ENCODE data around the gene PTPRN2.

The PTPRN2 gene

DNA sequence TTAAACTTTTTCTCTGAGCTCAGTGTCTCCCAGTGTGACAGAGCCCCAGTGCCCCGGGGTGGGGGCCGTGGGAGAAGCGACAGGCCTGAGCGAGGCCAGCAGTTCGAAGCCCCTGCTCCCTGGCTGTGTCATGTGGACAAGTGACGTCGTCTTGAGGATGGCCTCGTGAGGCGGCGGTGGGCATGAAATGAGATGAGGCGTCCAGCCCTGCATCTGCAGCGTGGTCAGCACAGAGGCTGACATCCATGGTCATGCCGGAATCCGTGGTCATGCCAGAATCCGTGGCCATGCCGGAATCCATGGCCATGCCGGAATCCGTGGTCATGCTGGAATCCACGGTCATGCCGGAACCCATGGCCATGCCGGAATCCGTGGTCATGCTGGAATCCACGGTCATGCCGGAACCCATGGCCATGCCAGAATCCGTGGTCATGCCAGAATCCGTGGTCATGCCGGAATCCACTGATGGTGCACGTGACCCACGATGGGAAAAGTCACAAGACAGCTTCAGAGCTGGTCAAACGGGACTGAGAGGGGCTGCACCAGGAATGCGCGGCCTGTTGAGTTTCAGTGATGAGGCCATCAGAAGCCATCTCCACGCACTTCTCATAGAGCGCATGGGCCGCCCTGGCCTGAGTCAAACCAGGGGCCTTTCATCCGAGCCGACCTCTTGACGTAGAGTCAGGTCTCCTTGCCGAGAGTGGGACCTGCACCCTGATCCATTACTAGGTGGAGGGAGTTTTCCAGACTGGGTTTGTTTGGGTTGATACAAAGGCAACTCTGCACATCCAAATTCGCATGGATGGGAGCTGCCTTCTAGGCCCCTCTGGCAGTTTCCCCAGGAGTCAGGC, 342.5 kb downstream of the PTPRN2 start:
- Mint-ChIP-seq H3K4me3 (no peak overlapping the region), H3K27ac (no peak overlapping the region), H3K27me3 (no peaks in the 10 kb centered on the region)

DNA sequence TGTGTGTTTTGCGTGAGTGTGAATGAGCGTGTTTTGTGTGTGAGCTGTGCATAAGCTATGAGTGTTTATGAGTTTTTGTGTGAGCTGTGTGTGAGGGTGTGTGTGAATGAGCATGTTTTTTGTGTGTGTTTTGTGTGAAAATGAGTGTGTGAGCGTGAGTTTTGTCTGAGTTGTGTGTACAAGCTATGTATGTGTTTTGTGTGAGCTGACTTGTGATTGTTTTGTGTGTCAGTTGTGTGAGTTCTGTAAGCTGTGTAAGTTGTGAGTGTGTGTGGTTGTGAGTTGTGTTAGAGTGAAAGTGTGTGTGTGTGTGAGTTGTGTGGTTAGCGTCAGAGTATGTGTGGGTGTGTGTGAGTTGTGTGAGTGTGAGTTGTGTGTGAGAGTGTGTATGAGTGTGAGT, 343.2 kb downstream of the PTPRN2 start:
- H3K27me3 Mint-ChIP-seq = no peaks in the 10 kb centered on the region
- H3K9me3 Mint-ChIP-seq = peaks cover 2% of the 10 kb centered on the region
- no peak overlapping the region for H3K4me3 Mint-ChIP-seq

More for the DNA sequence above, 342.5 kb downstream of the PTPRN2 start:
- Mint-ChIP-seq H3K36me3 (ENCODE audit: low read depth) (no peaks in the 10 kb centered on the region), H3K4me1 (ENCODE audit: low read depth) (no peaks in the 10 kb centered on the region), H3K9me3 (peaks cover 2% of the 10 kb centered on the region)

DNA sequence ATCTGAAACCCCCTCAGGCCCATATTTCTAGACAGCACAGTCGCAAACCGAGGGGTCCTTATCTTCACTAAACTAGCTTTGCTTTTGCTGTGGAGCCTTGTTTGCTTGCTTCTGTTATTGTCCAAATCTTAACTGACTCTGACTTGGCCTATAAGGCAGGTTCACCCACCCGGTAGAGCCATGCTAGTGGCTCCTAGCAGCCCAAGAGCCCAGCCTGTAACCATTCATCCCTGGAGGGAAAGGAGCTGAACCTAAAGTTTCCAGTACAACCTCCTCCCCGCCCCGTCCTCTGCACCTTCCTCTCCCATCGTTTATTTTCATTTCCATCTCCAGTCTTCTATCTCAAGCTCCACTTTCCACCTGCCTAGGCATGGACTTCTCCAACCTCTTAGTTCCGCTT, 345.7 kb downstream of the PTPRN2 start:
- H3K36me3 Mint-ChIP-seq (ENCODE audit: low read depth) = no peaks in the 10 kb centered on the region
- H3K27me3 Mint-ChIP-seq = no peaks in the 10 kb centered on the region
- no peaks in the 10 kb centered on the region for H3K4me1 Mint-ChIP-seq (ENCODE audit: low read depth)
- peaks cover 2% of the 10 kb centered on the region for H3K9me3 Mint-ChIP-seq
- no peak overlapping the region for H3K27ac Mint-ChIP-seq
- H3K4me3 Mint-ChIP-seq = no peak overlapping the region

More for the DNA sequence above, 343.2 kb downstream of the PTPRN2 start:
- Mint-ChIP-seq H3K4me1 (ENCODE audit: low read depth) (no peaks in the 10 kb centered on the region), H3K27ac (no peak overlapping the region), H3K36me3 (ENCODE audit: low read depth) (no peaks in the 10 kb centered on the region)

DNA sequence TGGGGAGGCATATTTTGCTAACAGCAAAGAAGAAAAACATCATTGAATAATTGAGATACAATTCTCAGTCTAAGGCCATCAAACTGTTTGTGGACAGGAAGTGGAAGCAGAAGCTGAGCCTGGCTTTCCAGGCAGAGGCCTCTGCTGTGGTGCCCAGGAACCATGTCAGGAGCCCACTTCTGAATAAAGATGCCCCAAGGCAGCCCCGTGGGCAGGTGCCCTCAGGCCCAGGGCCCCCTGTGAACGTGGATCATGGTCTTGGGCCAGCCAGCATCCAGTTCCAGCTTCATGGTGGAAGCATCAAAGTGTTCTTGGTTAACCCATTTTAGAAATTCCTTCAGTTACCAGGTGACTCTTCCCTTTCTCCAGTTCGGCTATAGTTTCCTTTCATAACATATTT, 346.8 kb downstream of the PTPRN2 start:
- H3K27me3 Mint-ChIP-seq = no peaks in the 10 kb centered on the region
- peaks cover 2% of the 10 kb centered on the region for H3K9me3 Mint-ChIP-seq
- no peaks in the 10 kb centered on the region for H3K4me1 Mint-ChIP-seq (ENCODE audit: low read depth)
- H3K27ac Mint-ChIP-seq = no peak overlapping the region
- no peaks in the 10 kb centered on the region for H3K36me3 Mint-ChIP-seq (ENCODE audit: low read depth)
- no peak overlapping the region for H3K4me3 Mint-ChIP-seq

DNA sequence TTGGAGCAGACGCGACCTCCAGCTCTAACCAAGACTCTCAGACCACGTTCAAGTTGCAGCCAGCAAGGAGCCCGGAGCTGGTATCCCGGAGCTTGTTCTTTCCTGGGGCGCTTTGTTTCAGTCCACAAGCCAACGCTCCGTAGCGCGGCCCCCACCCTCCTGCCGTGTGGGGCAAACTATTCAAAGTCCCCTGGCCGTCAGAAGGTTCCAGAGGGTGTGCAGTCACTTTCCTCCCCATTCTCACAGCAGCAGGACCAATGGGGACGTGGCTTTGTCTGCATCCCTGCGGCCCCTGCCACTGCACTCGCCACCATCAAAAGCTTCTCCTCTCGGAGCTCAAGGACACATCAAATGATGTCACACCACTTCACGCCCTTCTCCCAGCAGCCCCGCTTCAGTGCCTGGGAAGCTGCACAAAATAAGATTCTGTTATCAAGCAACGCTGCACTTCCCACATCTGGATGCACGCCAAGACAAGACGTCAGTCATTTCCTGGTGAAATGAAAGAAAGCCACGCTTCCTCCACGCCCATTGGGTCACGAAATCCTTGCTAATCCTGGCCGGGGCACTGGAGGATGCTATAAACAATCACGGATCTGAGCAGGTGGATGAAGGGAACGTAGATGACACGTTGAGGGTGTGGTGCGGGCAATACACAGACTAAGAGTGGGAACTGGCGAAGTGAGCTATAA, 348.2 kb downstream of the PTPRN2 start:
- H3K27me3 Mint-ChIP-seq = no peaks in the 10 kb centered on the region
- H3K36me3 Mint-ChIP-seq (ENCODE audit: low read depth) = no peaks in the 10 kb centered on the region
- no peak overlapping the region for H3K4me3 Mint-ChIP-seq
- H3K27ac Mint-ChIP-seq = no peak overlapping the region
- peaks cover 10% of the 10 kb centered on the region for H3K9me3 Mint-ChIP-seq
- no peaks in the 10 kb centered on the region for H3K4me1 Mint-ChIP-seq (ENCODE audit: low read depth)

DNA sequence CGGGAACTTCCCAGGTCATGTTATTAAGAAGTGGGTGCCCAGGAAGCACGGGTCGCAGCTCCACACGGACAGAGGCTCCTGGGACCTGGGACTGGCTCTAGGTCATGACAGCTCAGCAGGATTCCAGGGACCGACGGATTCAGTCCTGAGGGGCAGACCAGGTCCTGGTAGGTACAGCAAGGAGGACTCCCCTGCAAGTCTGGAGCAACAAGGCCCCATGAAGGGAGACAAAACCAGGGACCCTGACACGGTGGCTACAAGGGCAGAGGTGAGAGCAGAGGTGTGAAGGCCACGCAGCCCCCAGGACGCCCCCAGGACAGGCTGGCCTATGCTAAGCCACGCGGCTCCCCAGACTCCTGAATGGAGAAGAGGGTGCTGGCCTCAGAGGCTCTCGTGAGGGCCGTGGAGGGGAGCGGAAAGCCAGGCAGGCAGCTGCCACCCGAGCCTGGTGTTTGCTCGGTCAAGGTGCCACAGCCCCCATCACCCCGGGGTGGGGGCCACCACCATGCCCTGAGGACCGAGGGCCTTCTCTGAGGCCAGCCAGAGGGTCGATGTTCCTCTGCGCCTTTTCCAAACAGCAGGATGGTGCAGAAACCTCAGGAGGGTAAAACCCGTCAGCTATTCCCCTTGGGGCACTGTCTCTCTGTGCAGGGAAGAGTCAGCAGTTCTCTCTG, 348.9 kb downstream of the PTPRN2 start:
- no peaks in the 10 kb centered on the region for H3K36me3 Mint-ChIP-seq (ENCODE audit: low read depth)
- H3K4me1 Mint-ChIP-seq (ENCODE audit: low read depth) = no peaks in the 10 kb centered on the region
- peaks cover 17% of the 10 kb centered on the region for H3K9me3 Mint-ChIP-seq
- no peak overlapping the region for H3K27ac Mint-ChIP-seq
- H3K27me3 Mint-ChIP-seq = no peaks in the 10 kb centered on the region
- H3K4me3 Mint-ChIP-seq = no peak overlapping the region

DNA sequence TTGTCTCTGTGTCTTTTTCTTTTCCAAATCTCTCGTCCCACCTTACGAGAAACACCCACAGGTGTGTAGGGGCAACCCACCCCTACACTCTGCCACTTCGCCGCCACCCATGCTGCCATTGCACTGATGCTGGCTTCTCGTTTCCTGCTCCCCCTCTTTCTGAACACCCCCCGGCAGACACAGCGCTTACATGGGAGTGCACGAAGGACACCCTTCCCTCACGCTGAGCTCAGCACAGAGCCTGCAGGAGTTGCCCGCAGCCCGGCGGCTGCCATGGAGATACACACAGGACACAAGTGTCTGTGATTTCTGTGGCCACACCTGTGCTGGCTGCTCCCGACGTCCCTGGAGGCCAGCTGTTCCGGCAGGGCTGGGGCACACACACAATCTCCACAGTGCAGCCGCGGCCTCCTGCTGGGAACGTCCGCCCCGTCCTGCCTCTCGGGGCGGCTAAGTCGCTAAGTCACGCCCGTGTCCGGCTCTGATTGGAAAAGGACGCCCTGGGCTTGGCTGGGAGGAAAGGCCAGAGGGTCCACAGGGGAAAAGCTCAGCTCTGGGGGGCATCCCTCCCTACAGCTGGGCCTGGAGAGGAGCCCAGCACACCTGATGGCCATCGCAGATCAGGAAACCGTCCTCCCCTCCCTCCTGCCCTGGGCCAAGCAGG, 349.8 kb downstream of the PTPRN2 start:
- no peak overlapping the region for H3K4me3 Mint-ChIP-seq
- H3K9me3 Mint-ChIP-seq = peaks cover 21% of the 10 kb centered on the region
- H3K27me3 Mint-ChIP-seq = no peaks in the 10 kb centered on the region
- no peaks in the 10 kb centered on the region for H3K36me3 Mint-ChIP-seq (ENCODE audit: low read depth)
- no peaks in the 10 kb centered on the region for H3K4me1 Mint-ChIP-seq (ENCODE audit: low read depth)
- H3K27ac Mint-ChIP-seq = no peak overlapping the region

DNA sequence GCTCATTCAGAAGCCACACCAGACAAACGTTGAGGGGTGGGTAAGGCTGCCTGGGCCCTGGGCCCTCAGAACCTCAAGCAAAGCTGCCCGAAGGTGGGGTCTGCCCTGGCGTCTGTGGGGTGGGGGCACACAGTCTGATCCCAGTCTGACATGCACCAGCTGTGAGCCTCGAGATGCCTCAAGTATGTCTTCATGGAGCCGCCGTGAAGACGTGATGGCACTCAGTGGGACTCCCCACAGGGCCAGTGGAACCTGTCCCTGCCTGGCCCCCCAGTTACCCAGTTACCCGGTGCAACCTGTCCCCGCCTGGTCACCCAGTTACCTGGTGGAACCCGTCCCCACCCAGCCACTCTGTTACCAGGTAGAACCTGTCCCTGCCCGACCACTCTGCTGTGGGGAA, 351.2 kb downstream of the PTPRN2 start:
- Mint-ChIP-seq H3K4me1 (ENCODE audit: low read depth) (no peaks in the 10 kb centered on the region), H3K4me3 (no peak overlapping the region), H3K36me3 (ENCODE audit: low read depth) (no peaks in the 10 kb centered on the region), H3K27me3 (no peaks in the 10 kb centered on the region), H3K9me3 (peaks cover 25% of the 10 kb centered on the region), H3K27ac (no peak overlapping the region)

DNA sequence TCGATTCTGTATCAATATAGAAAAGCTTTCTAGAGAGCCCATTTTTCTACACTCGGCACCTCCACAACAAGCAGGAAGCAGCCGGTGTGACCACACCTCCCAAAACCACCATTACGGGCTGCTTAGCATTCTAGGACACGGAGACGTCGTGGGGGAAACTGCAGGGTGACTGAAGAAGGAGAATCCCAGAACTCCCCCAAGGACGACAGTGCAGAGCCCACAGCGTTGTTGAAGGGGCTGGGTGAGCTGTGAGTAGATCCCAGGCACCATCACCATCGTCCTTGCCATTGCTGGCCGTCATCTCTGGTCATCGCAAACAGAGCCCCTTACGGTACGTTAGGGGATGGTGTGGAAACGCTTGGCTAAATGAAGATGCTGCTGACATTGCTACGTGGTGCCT, 351.8 kb downstream of the PTPRN2 start:
- H3K4me1 Mint-ChIP-seq (ENCODE audit: low read depth) = no peaks in the 10 kb centered on the region
- no peak overlapping the region for H3K27ac Mint-ChIP-seq
- peaks cover 25% of the 10 kb centered on the region for H3K9me3 Mint-ChIP-seq
- H3K4me3 Mint-ChIP-seq = no peak overlapping the region
- H3K27me3 Mint-ChIP-seq = no peaks in the 10 kb centered on the region
- H3K36me3 Mint-ChIP-seq (ENCODE audit: low read depth) = no peaks in the 10 kb centered on the region

DNA sequence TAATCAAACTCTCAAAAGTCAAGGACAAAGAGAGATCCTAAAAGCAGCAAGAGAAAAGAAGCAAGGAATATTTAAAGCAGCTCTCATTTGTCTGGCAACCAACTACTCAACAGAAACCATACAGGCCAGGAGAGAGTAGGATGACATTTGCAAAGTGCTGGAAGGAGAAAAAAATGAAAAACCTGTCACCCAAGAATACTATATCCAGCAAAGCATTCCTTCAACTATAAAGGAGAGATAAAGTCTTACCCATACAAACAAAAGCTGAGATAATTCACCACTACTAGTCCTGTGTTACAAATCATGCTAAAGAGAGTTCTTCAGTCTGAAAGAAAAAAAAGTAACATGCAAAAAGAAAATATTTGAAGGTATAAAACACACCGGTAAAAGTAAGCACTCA, 357.7 kb downstream of the PTPRN2 start:
- Mint-ChIP-seq H3K4me1 (ENCODE audit: low read depth) (no peaks in the 10 kb centered on the region), H3K27me3 (no peaks in the 10 kb centered on the region), H3K4me3 (no peak overlapping the region), H3K9me3 (peaks cover 37% of the 10 kb centered on the region), H3K36me3 (ENCODE audit: low read depth) (no peaks in the 10 kb centered on the region), H3K27ac (no peak overlapping the region)

DNA sequence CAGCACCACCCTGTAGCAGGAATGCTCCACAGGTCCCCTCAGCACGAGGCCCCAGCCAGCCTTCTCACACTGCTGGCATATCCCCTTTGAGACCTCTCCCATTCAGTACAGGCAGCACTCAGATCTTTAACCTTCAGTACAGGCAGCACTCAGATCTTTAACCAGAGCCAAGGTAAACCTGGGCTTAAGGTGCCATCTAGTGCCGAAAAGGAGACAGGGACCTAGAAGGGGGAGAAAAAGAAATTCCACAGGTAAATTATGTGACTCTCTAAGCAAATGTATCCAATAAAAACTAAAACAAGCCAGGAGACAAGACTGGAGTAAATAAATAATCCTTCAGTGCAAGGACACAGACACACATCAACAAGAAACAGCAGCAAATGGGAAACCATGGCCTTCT, 358.6 kb downstream of the PTPRN2 start:
- H3K9me3 Mint-ChIP-seq = peaks cover 32% of the 10 kb centered on the region
- no peak overlapping the region for H3K4me3 Mint-ChIP-seq
- no peak overlapping the region for H3K27ac Mint-ChIP-seq
- H3K4me1 Mint-ChIP-seq (ENCODE audit: low read depth) = no peaks in the 10 kb centered on the region
- peaks cover 2% of the 10 kb centered on the region for H3K27me3 Mint-ChIP-seq
- H3K36me3 Mint-ChIP-seq (ENCODE audit: low read depth) = no peaks in the 10 kb centered on the region

DNA sequence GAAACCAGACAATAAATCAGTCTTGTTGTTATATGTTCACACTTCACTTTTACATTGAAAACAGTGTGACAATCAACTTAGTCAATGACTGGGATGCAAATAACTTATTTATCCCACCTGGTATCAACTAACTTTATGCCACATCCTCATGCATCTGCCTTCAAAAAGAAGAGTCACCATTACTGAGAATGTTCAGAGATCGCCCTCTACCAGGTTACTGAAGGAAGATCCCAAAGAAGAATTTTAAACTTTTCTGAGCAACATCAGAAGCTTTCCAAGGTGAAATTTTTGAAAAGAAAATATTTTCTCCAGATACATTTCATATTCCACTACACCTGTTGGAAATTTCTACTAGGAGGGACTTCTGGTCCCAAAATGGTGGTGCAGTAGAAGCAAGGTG, 359.5 kb downstream of the PTPRN2 start:
- Mint-ChIP-seq H3K27me3 (peaks cover 4% of the 10 kb centered on the region), H3K9me3 (peaks cover 25% of the 10 kb centered on the region), H3K4me3 (no peak overlapping the region), H3K36me3 (ENCODE audit: low read depth) (no peaks in the 10 kb centered on the region), H3K27ac (no peak overlapping the region), H3K4me1 (ENCODE audit: low read depth) (no peaks in the 10 kb centered on the region)

DNA sequence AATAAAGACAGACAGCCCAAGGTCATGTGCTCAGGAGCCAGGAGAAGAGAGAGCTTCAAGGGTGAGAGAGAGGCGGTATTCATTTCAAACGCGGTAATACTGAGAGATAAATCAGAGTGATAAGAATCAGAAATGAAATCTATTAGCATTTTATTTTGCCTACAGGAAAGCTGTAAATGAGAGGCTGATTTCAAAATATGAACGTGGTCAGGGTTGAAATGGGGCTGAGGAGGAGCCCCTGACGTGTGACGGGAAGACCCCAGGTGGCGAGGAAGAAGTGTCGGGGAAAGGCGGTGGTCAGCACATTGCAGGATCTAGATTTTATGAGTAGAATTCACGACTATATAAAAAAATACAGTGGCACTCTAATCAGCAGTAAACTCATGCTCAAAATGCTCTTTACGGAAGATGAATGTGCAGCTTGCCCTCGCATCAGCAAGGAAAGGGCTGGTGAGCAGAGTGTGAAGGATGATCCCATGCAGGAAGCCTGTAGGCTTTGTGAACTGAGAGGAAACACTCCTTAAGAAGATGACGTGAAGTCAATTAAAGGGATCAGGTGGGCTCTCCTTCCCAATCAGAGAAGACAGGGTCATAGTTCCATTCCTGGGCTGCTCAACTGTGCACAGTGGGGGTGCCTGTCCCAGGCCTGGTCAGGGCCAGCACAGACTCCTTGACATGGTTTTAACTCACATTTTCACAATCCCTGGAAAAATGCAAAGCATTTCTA, 360.2 kb downstream of the PTPRN2 start:
- peaks cover 4% of the 10 kb centered on the region for H3K27me3 Mint-ChIP-seq
- H3K36me3 Mint-ChIP-seq (ENCODE audit: low read depth) = no peaks in the 10 kb centered on the region
- H3K4me3 Mint-ChIP-seq = no peak overlapping the region
- H3K4me1 Mint-ChIP-seq (ENCODE audit: low read depth) = no peaks in the 10 kb centered on the region
- H3K9me3 Mint-ChIP-seq = peaks cover 26% of the 10 kb centered on the region
- H3K27ac Mint-ChIP-seq = no peak overlapping the region

DNA sequence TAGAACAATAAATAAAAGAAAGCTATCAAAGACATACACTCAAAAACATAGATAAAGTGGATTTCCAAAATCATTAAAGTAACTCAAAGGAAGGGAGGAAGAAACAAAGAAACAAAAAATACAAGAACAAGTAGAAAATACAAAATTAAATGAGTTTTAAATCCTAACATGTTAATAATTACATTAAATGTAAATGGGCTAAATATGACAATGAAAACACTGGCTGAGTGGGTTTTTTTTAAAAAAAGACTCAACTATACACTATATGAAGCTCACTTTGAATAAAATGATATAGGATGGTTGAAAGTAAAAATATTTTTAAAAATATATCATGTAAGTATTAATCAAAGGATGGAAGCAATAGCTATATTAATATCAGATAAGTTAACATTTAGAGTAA, 371.4 kb downstream of the PTPRN2 start:
- H3K27me3 Mint-ChIP-seq = no peaks in the 10 kb centered on the region
- no peak overlapping the region for H3K27ac Mint-ChIP-seq
- H3K9me3 Mint-ChIP-seq = peaks cover 25% of the 10 kb centered on the region
- H3K4me3 Mint-ChIP-seq = no peak overlapping the region
- H3K36me3 Mint-ChIP-seq (ENCODE audit: low read depth) = no peaks in the 10 kb centered on the region
- no peaks in the 10 kb centered on the region for H3K4me1 Mint-ChIP-seq (ENCODE audit: low read depth)
